WERI-Rb-1 (cell line): Measurements from ENCODE around the gene OSCP1.
A peak's percentile ranks its signal among the peaks of the same experiment; 100 is the strongest.

Experiments used
- DNase-seq: peaks from one replicate; pipeline ENCODE4 v3.0.0-alpha.2; 2020
- H3K27ac ChIP-seq: fragments of 250-450 bp; sonication (Bioruptor Pico); 2 replicates; pipeline ENCODE4 v1.5.1; 2020; ENCODE audit warnings: mild to moderate bottlenecking, moderate library complexity
- H3K27me3 ChIP-seq: fragments of 250-450 bp; sonication (Bioruptor Pico); 2 replicates; pipeline ENCODE4 v1.5.1; 2021; ENCODE audit warnings: mild to moderate bottlenecking, low read depth, moderate library complexity; ENCODE audit not compliant: insufficient read depth, severe bottlenecking
- H3K36me3 ChIP-seq: fragments of 250-450 bp; sonication (Bioruptor Pico); 2 replicates; pipeline ENCODE4 v1.5.1; 2020; ENCODE audit warnings: mild to moderate bottlenecking, moderate library complexity
- H3K4me3 ChIP-seq: 2 replicates; pipeline ENCODE4 v1.5.1; 2011; ENCODE audit warnings: low read depth, mild to moderate bottlenecking, control low read depth, low read length
- H3K9me3 ChIP-seq: fragments of 250-450 bp; sonication (Bioruptor Pico); 2 replicates; pipeline ENCODE4 v1.5.1; 2021; ENCODE audit warnings: mild to moderate bottlenecking, moderate library complexity; ENCODE audit not compliant: severe bottlenecking
- CTCF ChIP-seq: IDR thresholded peaks from 2 replicates; pipeline ENCODE4 v1.5.1; 2011; ENCODE audit warnings: low read depth, mild to moderate bottlenecking, control low read depth, inconsistent platforms, low read length

Gene OSCP1

GRCh38 chr1:36476945-36477344 is 26.7 kb upstream of the OSCP1 start:
- no peaks in the 10 kb centered on the region for H3K27me3 ChIP-seq
- no peaks in the 10 kb centered on the region for H3K9me3 ChIP-seq
- H3K36me3 ChIP-seq = no peaks in the 10 kb centered on the region
- no peak overlapping the region for H3K4me3 ChIP-seq
- H3K27ac ChIP-seq = 0 out of 2 replicates have a peak overlapping the region, but pooled peaks have one; percentile 14
- TF ChIP-seq CTCF = no peak
- no peak for DNase-seq

- Histone ChIP-seq H3K9me3 (no peaks in the 10 kb centered on the region), H3K36me3 (no peaks in the 10 kb centered on the region), H3K27ac (no peak overlapping the region), H3K4me3 (no peak overlapping the region), H3K27me3 (no peaks in the 10 kb centered on the region)
- TF ChIP-seq CTCF = 0 out of 2 replicates have a peak, but pooled peaks have one; percentile 2
- DNase-seq = peak; percentile 54
Measured at GRCh38 chr1:36475910-36476604, 25.8 kb upstream of the OSCP1 start.

GRCh38 chr1:36475341-36475740 is 25.1 kb upstream of the OSCP1 start:
- Histone ChIP-seq H3K4me3 (no peak overlapping the region), H3K27me3 (no peaks in the 10 kb centered on the region), H3K36me3 (no peaks in the 10 kb centered on the region), H3K9me3 (no peaks in the 10 kb centered on the region), H3K27ac (no peak overlapping the region)
- TF ChIP-seq CTCF = no peak
- DNase-seq = no peak

- no peak for TF ChIP-seq CTCF
- Histone ChIP-seq H3K27me3 (no peaks in the 10 kb centered on the region), H3K36me3 (no peaks in the 10 kb centered on the region), H3K9me3 (no peaks in the 10 kb centered on the region), H3K4me3 (no peak overlapping the region), H3K27ac (no peak overlapping the region)
- DNase-seq = no peak
Measured at GRCh38 chr1:36472656-36473055, 22.4 kb upstream of the OSCP1 start.

GRCh38 chr1:36471830-36472641 is 21.8 kb upstream of the OSCP1 start:
- 0 out of 2 replicates have a peak, but pooled peaks have one; percentile 24 for TF ChIP-seq CTCF
- Histone ChIP-seq H3K36me3 (no peaks in the 10 kb centered on the region), H3K9me3 (no peaks in the 10 kb centered on the region), H3K27ac (peak overlapping the region; percentile 6; the same call in 1 of the 2 replicates), H3K4me3 (no peak overlapping the region), H3K27me3 (no peaks in the 10 kb centered on the region)
- DNase-seq = peak; percentile 43
